Activated CD8-positive, alpha-beta T cell treated with anti-CD3 and anti-CD28 coated beads for 36 hours (primary cell): ENCODE results near the gene PARP15. TPM values are rescaled to one million over a fixed set of nuclear protein-coding genes. Genes with fewer than 3 reads are reported as not detected.

Source experiments
- ATAC-seq: fragments of 200-7000 bp; cut with Tn5 transposase; one replicate; pipeline ENCODE4 v1.10.0; 2021; ENCODE audit warnings: mild to moderate bottlenecking, moderate library complexity
- CTCF ChIA-PET: fragments of 350-600 bp; sonication (Branson Sonifier 250); formaldehyde crosslinking; loops from one replicate; lab custom pipeline; 2021; ENCODE audit warnings: antibody characterized with exemption; lab: Charles Lee
- POLR2A ChIA-PET: fragments of 350-600 bp; sonication (Branson Sonifier 250); formaldehyde crosslinking; loops from one replicate; lab custom pipeline; 2021; ENCODE audit warnings: antibody characterized with exemption; lab: Charles Lee
- DNase-seq: peaks from one replicate; pipeline ENCODE4 v3.0.0-alpha.2; 2020
- H3K27ac Mint-ChIP-seq: one replicate; pipeline ENCODE4 v1.8.0; 2021; ENCODE audit warnings: mild to moderate bottlenecking, mixed read lengths
- H3K27me3 Mint-ChIP-seq: one replicate; pipeline ENCODE4 v1.8.0; 2021; ENCODE audit warnings: mixed read lengths
- H3K36me3 Mint-ChIP-seq: one replicate; pipeline ENCODE4 v1.8.0; 2021; ENCODE audit warnings: low read depth, mixed read lengths
- H3K4me1 Mint-ChIP-seq: one replicate; pipeline ENCODE4 v1.8.0; 2021; ENCODE audit warnings: low read depth, mixed read lengths
- H3K4me3 Mint-ChIP-seq: one replicate; pipeline ENCODE4 v1.8.0; 2021; ENCODE audit warnings: mild to moderate bottlenecking, moderate library complexity, mixed read lengths
- H3K9me3 Mint-ChIP-seq: one replicate; pipeline ENCODE4 v1.8.0; 2021; ENCODE audit warnings: mixed read lengths
- CTCF ChIP-seq: fragments of 200-600 bp; IDR thresholded peaks from one replicate; pipeline ENCODE4 v1.8.0; 2022; ENCODE audit warnings: antibody characterized with exemption, mild to moderate bottlenecking
- intact Hi-C: fragments of 100-400 bp; cut with micrococcal nuclease; formaldehyde crosslinking; loops from one replicate; pipeline ENCODE4 v1.10.0; 2022
- total RNA-seq, 2 experiments: library from RNA; stranded (reverse); gene quantifications; one replicate each; pipeline ENCODE4 v1.2.3, GENCODE V29; 2021

Gene PARP15
- total RNA-seq, 2 experiments from 2014 or later, result 13.3 to 14.0 TPM

- Mint-ChIP-seq H3K9me3 (no peaks in the 10 kb centered on the region), H3K36me3 (peaks cover 9% of the 10 kb centered on the region), H3K4me1 (no peaks in the 10 kb centered on the region), H3K27ac (no peak overlapping the region), H3K4me3 (no peak overlapping the region), H3K27me3 (no peaks in the 10 kb centered on the region)
- CTCF ChIA-PET, result no interaction called here
- no peak for TF ChIP-seq CTCF
- ATAC-seq, result no peak
- intact Hi-C loops, result no loop called here
- POLR2A ChIA-PET, result no interaction called here
- DNase-seq, result no peak
Observed at GRCh38 chr3:122623031-122623829, 45.8 kb downstream of the PARP15 start.

GRCh38 chr3:122626515-122627180 lies 49.2 kb downstream of the PARP15 start:
- CTCF ChIA-PET, result no interaction called here
- intact Hi-C loops, result no loop called here
- H3K4me1 Mint-ChIP-seq, result no peaks in the 10 kb centered on the region
- no peak for DNase-seq
- peaks cover 15% of the 10 kb centered on the region for H3K36me3 Mint-ChIP-seq
- H3K27ac Mint-ChIP-seq, result no peak overlapping the region
- ATAC-seq, result no peak
- no peak for TF ChIP-seq CTCF
- H3K27me3 Mint-ChIP-seq, result no peaks in the 10 kb centered on the region
- peaks cover 1% of the 10 kb centered on the region for H3K9me3 Mint-ChIP-seq
- no peak overlapping the region for H3K4me3 Mint-ChIP-seq
- POLR2A ChIA-PET, result no interaction called here

- ChIA-PET CTCF (interaction anchor here (1.6 kb wide), 1 partner anchor 8 kb away, joined by 4 read pairs; no protein-coding TSS in a partner anchor), POLR2A (no interaction called here)
- DNase-seq (no peak), ATAC-seq (no peak)
- no peaks in the 10 kb centered on the region for H3K27me3 Mint-ChIP-seq
- H3K36me3 Mint-ChIP-seq, result peaks cover 11% of the 10 kb centered on the region
- H3K27ac Mint-ChIP-seq, result no peak overlapping the region
- no peak overlapping the region for H3K4me3 Mint-ChIP-seq
- H3K4me1 Mint-ChIP-seq, result no peaks in the 10 kb centered on the region
- no peak for TF ChIP-seq CTCF
- peaks cover 1% of the 10 kb centered on the region for H3K9me3 Mint-ChIP-seq
- intact Hi-C loops, result no loop called here
Observed at GRCh38 chr3:122627301-122627700, 49.9 kb downstream of the PARP15 start.

- peaks cover 1% of the 10 kb centered on the region for H3K9me3 Mint-ChIP-seq
- H3K36me3 Mint-ChIP-seq, result peaks cover 7% of the 10 kb centered on the region
- POLR2A ChIA-PET, result interaction anchor here (0.8 kb wide), 1 partner anchor 25 kb away, joined by 3 read pairs; no protein-coding TSS in a partner anchor
- intact Hi-C loops, result no loop called here
- no peaks in the 10 kb centered on the region for H3K4me1 Mint-ChIP-seq
- no peak overlapping the region for H3K27ac Mint-ChIP-seq
- CTCF ChIA-PET, result interaction anchor here (0.7 to 1.6 kb wide), 5 partner anchors 10 to 76 kb away, joined by 3 to 5 read pairs (median 3); no protein-coding TSS in a partner anchor
- ATAC-seq (no peak), DNase-seq (no peak)
- no peaks in the 10 kb centered on the region for H3K27me3 Mint-ChIP-seq
- no peak overlapping the region for H3K4me3 Mint-ChIP-seq
- no peak for TF ChIP-seq CTCF
Observed at GRCh38 chr3:122628567-122628966, 51.1 kb downstream of the PARP15 start.

DNA sequence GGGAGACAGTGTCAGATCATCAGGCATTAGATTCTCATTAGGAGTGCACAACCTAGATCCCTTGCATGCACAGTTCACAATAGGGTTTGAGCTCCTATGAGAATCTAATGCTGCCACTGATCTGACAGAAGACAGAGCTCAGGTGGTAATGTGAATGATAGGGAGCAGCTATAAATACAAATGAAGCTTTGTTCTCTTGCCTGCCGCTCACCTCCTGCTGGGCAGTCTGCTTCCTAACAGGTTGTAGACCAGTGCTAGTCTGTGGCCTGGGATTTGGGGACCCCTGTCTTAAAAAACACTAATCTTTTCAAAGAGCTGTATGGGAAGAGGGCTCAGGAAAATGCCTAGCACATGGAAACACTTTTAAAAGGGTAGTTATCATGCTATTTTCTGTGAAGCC lies 52.3 kb downstream of the PARP15 start:
- no peak overlapping the region for H3K27ac Mint-ChIP-seq
- peaks cover 1% of the 10 kb centered on the region for H3K9me3 Mint-ChIP-seq
- CTCF ChIA-PET, result interaction anchor here (0.7 to 2.1 kb wide), 5 partner anchors 9 to 62 kb away, joined by 3 to 5 read pairs (median 4); no protein-coding TSS in a partner anchor
- no peaks in the 10 kb centered on the region for H3K27me3 Mint-ChIP-seq
- no peak for ATAC-seq
- peaks cover 7% of the 10 kb centered on the region for H3K36me3 Mint-ChIP-seq
- H3K4me1 Mint-ChIP-seq, result no peaks in the 10 kb centered on the region
- no peak for DNase-seq
- intact Hi-C loops, result no loop called here
- no peak overlapping the region for H3K4me3 Mint-ChIP-seq
- no peak for TF ChIP-seq CTCF
- POLR2A ChIA-PET, result interaction anchor here (0.6 kb wide), 1 partner anchor 322 kb away, joined by 3 read pairs; no protein-coding TSS in a partner anchor
